ENCODE data around the gene PAFAH1B1.
"Not testable (repeated sequence)": the region's sequence is repeated elsewhere in the genome, so short reads cannot be mapped to it uniquely, and the experiment has no call there.

The PAFAH1B1 gene

DNA sequence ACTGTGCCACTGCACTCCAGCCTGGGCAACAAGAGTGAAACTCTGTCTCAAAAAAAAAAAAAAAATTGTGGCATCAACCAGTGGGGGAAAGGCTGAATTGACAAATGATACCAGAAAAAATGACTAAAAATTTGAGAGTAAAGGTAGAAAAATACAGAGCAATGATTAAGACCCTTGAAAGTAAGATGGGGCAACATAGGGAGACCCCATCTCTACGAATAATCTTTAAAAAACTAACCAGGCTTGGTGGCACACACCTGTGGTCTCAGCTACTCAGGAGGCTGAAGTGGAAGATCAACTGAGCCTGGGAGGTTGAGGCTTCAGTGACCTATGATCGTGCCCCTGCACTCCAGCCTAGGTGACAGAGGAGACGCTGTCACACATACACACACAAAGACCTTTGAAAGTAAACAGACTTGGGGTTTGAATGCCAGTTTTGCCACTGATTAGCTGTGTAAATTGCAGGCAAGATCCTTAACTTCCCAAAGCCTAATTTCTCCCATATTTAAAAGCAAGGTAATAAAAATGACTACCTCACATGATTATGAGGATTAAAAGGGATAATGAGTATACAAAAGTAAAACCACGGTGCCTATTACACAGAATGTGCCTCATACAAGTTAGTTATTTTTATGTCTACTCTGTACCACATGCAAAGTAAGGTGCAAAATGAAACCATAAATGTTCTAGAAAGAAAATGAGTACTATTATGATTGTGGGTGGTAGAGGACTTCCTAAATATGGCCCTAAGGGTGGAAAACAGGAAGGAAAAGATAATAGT, 21.7 kb upstream of the PAFAH1B1 start:
- TF ChIP-seq, protein P1, sequence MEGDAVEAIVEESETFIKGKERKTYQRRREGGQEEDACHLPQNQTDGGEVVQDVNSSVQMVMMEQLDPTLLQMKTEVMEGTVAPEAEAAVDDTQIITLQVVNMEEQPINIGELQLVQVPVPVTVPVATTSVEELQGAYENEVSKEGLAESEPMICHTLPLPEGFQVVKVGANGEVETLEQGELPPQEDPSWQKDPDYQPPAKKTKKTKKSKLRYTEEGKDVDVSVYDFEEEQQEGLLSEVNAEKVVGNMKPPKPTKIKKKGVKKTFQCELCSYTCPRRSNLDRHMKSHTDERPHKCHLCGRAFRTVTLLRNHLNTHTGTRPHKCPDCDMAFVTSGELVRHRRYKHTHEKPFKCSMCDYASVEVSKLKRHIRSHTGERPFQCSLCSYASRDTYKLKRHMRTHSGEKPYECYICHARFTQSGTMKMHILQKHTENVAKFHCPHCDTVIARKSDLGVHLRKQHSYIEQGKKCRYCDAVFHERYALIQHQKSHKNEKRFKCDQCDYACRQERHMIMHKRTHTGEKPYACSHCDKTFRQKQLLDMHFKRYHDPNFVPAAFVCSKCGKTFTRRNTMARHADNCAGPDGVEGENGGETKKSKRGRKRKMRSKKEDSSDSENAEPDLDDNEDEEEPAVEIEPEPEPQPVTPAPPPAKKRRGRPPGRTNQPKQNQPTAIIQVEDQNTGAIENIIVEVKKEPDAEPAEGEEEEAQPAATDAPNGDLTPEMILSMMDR (IDR thresholded peaks at IDR 0.05; ENCODE audit: extremely low read depth, insufficient read depth, missing control alignments): no peak
- DNase-seq (ENCODE audit: low spot score): peak; percentile 71
- in situ Hi-C loops (cut with MboI; ENCODE audit: low pct_unique_long_range_greater_than_20kb, low sequenced_read_pairs, unreplicated experiment): no loop called here

DNA sequence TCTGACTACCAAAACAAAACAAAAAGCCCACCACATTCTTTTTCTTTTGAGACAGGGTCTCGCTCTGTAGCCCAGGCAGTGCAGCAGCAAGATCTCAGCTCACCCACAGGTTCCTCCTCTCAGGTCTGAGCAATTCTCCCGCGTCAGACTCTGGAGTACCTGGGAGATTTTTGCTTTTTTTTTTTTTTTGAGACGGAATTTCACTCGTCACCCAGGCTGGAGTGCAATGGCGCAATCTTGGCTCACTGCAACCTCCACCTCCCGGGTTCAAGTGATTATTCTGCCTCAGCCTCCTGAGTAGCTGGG, 21.2 kb upstream of the PAFAH1B1 start:
- in situ Hi-C loops (cut with MboI; ENCODE audit: low pct_unique_long_range_greater_than_20kb, low sequenced_read_pairs, unreplicated experiment); DNase-seq (ENCODE audit: low spot score): not testable (repeated sequence)

DNA sequence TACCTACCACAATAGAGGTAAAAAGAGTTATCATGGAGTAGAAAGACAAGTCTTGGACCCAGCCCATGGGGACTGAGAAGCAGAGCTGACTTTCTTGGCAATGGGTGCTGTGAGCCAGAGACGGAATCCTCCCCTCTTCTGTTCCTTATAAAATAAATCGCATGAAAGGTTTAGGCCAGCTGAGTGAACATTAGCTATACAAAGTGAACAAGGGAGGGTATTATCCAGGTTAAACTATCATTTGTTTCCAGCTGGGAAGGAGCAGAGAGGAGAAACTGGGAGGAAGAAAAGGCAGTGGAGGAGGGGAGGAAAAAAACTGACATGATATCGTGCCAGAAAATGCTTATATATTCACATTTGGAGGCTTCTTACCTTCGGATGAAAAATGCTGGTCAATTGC, 13.3 kb upstream of the PAFAH1B1 start:
- in situ Hi-C loops (cut with MboI; ENCODE audit: low pct_unique_long_range_greater_than_20kb, low sequenced_read_pairs, unreplicated experiment): no loop called here
- DNase-seq (ENCODE audit: low spot score): no peak
- TF ChIP-seq, protein P1 (IDR thresholded peaks at IDR 0.05; ENCODE audit: extremely low read depth, insufficient read depth, missing control alignments): no peak

DNA sequence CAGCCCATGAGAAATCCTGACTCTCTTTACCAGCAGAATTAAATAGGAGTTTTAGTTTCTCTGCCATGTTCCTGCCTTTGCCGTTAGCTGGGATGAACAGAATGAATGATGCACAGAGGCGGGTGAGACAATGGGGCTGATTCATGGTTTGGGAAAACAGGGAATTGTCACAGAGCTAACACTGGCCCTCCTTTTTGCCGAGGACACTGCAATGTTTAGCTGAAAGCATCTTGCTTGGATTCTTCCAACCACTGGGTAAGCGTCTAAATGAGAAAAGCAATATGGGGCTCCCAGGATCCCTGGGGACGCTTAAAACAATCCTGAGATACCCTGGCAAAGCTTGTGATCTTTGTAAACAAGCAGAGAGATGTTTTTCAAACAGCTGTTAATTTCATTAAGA, 12.8 kb upstream of the PAFAH1B1 start:
- in situ Hi-C loops (cut with MboI; ENCODE audit: low pct_unique_long_range_greater_than_20kb, low sequenced_read_pairs, unreplicated experiment): no loop called here
- no peak for DNase-seq (ENCODE audit: low spot score)
- TF ChIP-seq, protein P1 (IDR thresholded peaks at IDR 0.05; ENCODE audit: extremely low read depth, insufficient read depth, missing control alignments): no peak

DNA sequence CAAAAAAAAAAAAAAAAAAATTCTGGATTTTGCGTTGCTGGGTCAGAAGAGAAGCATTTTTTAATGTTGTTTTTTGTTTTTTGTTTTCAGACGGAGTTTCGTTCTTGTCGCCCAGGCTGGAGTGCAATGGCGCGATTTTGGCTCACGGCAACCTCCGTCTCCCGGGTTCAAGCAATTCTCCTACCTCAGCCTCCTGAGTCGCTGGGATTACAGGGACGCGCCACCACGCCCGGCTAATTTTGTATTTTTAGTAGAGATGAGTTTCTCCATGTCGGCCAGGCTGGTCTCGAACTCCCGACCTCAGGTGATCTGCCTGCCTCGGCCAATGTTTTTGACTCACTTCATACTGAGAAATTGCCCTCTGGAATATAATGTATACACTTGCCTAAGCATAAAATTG, 11.0 kb upstream of the PAFAH1B1 start:
- in situ Hi-C loops (cut with MboI; ENCODE audit: low pct_unique_long_range_greater_than_20kb, low sequenced_read_pairs, unreplicated experiment): no loop called here
- no peak for DNase-seq (ENCODE audit: low spot score)
- TF ChIP-seq, protein P1 (IDR thresholded peaks at IDR 0.05; ENCODE audit: extremely low read depth, insufficient read depth, missing control alignments): no peak

DNA sequence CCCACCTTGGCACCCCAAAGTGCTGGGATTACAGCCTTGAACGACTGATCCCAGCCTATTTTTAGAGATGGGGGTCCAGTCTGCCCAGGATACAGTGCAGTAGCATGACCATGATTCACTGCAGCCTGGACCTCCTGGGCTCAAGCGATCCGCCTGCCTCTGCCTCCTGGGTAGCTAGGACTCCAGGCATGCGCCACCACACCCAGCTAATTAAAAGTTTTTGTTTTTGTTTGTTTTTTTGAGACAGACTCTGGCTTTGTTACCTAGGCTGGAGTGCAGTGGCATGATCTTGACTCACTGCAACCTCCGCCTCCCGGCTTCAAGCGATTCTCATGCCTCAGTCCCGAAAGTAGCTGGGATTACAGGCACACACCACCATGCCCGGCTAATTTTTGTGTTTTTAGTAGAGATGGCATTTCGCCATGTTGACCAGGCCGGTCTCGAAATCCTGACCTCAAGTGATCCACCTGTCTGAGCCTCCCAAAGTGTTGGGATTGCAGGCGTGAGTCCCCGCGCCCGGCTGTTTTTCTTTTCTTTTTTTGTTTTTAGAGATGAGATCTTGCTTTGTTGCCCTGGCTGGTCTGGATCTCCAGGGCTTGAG, 2.3 kb upstream of the PAFAH1B1 start:
- no peak for DNase-seq (ENCODE audit: low spot score)
- TF ChIP-seq, protein P1 (IDR thresholded peaks at IDR 0.05; ENCODE audit: extremely low read depth, insufficient read depth, missing control alignments): no peak
- in situ Hi-C loops (cut with MboI; ENCODE audit: low pct_unique_long_range_greater_than_20kb, low sequenced_read_pairs, unreplicated experiment): no loop called here

All from GM13977 (cell line).